Measurements from ENCODE around the gene TMPRSS11D. TPM values are rescaled to one million over a fixed set of nuclear protein-coding genes. Genes with fewer than 3 reads are reported as not detected.

TMPRSS11D gene
- total RNA-seq, 1 experiment from 2014 or later: not detected

DNA sequence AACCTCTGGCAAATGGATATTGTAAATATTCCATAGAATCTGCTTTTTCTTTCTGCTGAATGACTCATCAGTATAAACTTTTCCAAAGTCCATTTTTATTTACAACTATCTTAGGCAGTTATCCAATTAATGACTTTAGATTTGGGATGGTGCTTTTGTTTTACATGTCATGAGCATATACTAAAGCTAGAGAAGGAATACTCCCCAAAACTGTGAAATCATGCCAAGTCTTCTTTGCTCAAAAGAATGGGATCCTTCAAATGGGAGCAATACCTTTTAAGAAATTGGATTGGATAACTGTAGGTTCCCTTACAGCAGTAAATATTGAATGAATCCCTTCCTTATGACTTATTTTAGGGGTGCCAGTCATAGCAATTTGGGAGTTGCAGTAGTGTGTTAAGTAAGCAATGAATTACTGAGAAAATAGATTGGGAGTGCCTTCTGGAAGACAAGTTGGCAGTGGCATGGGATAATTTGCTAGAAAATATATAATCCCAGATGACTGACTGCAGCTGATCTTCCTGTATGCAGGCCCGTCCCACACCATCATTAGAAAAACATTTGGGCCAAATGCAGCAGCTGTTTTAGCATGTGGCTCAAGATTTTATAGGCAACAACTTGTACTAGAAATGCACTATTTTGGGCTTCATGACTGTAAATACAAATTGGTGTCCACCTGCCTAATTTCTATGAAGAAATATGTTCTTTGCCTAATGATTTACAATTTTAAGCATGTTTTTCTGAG is 2.8 kb downstream of the TMPRSS11D start:
- ChIA-PET CTCF (no interaction called here), RAD21 (ENCODE audit: low non-redundant PET in 1 of 2, low total read pairs in 2 of 2, uncharacterized antibody in 2 of 2, unreplicated experiment in 2 of 2) (no interaction called here), POLR2A (no interaction called here)
- intact Hi-C loops (cut with micrococcal nuclease): no loop called here
- Histone ChIP-seq H4K20me1 (ENCODE audit: insufficient read depth) (no peaks in the 10 kb centered on the region), H2AFZ (ENCODE audit: low read depth, low read length, poor library complexity, severe bottlenecking) (no peak overlapping the region), H3K9ac (ENCODE audit: low read length) (no peak overlapping the region), H3K9me3 (ENCODE audit: control insufficient read depth in 1 of 2, insufficient read depth in 1 of 2, low read depth in 1 of 2, low read length in 2 of 2) (no peaks in the 10 kb centered on the region), H3K79me2 (ENCODE audit: insufficient read depth, low read length) (no peaks in the 10 kb centered on the region), H3K4me3 (replicated peaks in 1 of 2; ENCODE audit: low read depth in 1 of 2, low read length in 2 of 2) (no peak overlapping the region), H3K9me2 (ENCODE audit: insufficient read depth) (no peaks in the 10 kb centered on the region), H3K27ac (ENCODE audit: low read depth, low read length) (no peak overlapping the region), H3K4me2 (ENCODE audit: low read length) (no peak overlapping the region), H3K27me3 (ENCODE audit: insufficient read depth, low read length) (no peaks in the 10 kb centered on the region), H3K36me3 (ENCODE audit: control insufficient read depth in 1 of 2, insufficient read depth in 2 of 2, low read length in 2 of 2) (no peaks in the 10 kb centered on the region), H3K4me1 (ENCODE audit: control insufficient read depth in 1 of 2, insufficient read depth in 2 of 2, low read length in 2 of 2) (peaks cover 4 to 8% of the 10 kb centered on the region in 2 experiments; a peak in 3 of 4 replicates)
- no TSS peak for BruUV-seq (replicated peaks)
- ATAC-seq: no peak
- DNase-seq (ENCODE audit: low read depth, low spot score): no peak
- TF ChIP-seq POLR2AphosphoS5 (IDR thresholded peaks at IDR 0.05; ENCODE audit: low read depth, low read length) (no peak), YY1 (IDR thresholded peaks at IDR 0.05; ENCODE audit: extremely low read depth, insufficient replicate concordance, low read depth, low read length) (no peak), EGR1 (IDR thresholded peaks at IDR 0.05; ENCODE audit: low read depth) (no peak), TCF7L2 (IDR thresholded peaks at IDR 0.05; ENCODE audit: borderline replicate concordance, extremely low read depth, insufficient read depth, insufficient read length) (no peak), EZH2phosphoT487 (IDR thresholded peaks at IDR 0.05; ENCODE audit: borderline replicate concordance) (no peak)
- TF ChIP-seq, protein P1, sequence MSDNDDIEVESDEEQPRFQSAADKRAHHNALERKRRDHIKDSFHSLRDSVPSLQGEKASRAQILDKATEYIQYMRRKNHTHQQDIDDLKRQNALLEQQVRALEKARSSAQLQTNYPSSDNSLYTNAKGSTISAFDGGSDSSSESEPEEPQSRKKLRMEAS (IDR thresholded peaks at IDR 0.05): no peak

DNA sequence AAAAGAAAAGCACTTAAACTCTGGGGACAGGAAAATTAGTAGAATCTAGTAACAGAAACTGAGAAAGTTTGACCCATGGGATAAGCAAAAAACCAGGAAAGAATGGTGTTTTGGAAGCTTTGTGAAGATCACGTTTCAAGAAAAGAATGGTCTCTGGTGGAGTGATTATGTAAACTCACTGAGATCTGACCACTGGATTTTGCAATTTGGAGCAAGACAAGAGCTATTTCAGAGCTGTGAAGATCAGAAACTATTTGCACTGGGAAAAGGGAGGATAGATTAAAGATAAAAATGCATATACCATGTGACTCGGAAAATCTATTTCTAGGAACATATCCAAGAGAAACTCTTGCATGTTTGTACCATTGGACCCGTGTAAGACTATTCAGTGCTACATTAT is 4.3 kb downstream of the TMPRSS11D start:
- Histone ChIP-seq H2AFZ (ENCODE audit: low read depth, low read length, poor library complexity, severe bottlenecking) (no peak overlapping the region), H3K9me2 (ENCODE audit: insufficient read depth) (no peaks in the 10 kb centered on the region), H3K4me3 (replicated peaks in 1 of 2; ENCODE audit: low read depth in 1 of 2, low read length in 2 of 2) (no peak overlapping the region), H3K79me2 (ENCODE audit: insufficient read depth, low read length) (no peaks in the 10 kb centered on the region), H3K4me1 (ENCODE audit: control insufficient read depth in 1 of 2, insufficient read depth in 2 of 2, low read length in 2 of 2) (no peaks in the 10 kb centered on the region), H3K27me3 (ENCODE audit: insufficient read depth, low read length) (no peaks in the 10 kb centered on the region), H3K9me3 (ENCODE audit: control insufficient read depth in 1 of 2, insufficient read depth in 1 of 2, low read depth in 1 of 2, low read length in 2 of 2) (no peaks in the 10 kb centered on the region), H3K36me3 (ENCODE audit: control insufficient read depth in 1 of 2, insufficient read depth in 2 of 2, low read length in 2 of 2) (no peaks in the 10 kb centered on the region), H4K20me1 (ENCODE audit: insufficient read depth) (no peaks in the 10 kb centered on the region), H3K27ac (ENCODE audit: low read depth, low read length) (no peak overlapping the region), H3K4me2 (ENCODE audit: low read length) (no peak overlapping the region), H3K9ac (ENCODE audit: low read length) (no peak overlapping the region)
- TF ChIP-seq, protein P1 (IDR thresholded peaks at IDR 0.05): no peak
- TF ChIP-seq SRF (IDR thresholded peaks at IDR 0.05; ENCODE audit: low read depth) (no peak), SIN3A (IDR thresholded peaks at IDR 0.05; ENCODE audit: low read depth) (no peak)
- no peak for DNase-seq (ENCODE audit: low read depth, low spot score)
- BruUV-seq (replicated peaks): no TSS peak
- RAD21 ChIA-PET (ENCODE audit: low non-redundant PET in 1 of 2, low total read pairs in 2 of 2, uncharacterized antibody in 2 of 2, unreplicated experiment in 2 of 2): no interaction called here
- CTCF ChIA-PET: no interaction called here
- no peak for ATAC-seq
- intact Hi-C loops (cut with micrococcal nuclease): no loop called here
- POLR2A ChIA-PET: no interaction called here
